HG03521 (cell line): Measurements from ENCODE around the gene PLXNA4.
"Not testable (repeated sequence)": the region's sequence is repeated elsewhere in the genome, so short reads cannot be mapped to it uniquely, and the experiment has no call there.

Experiments used
- ATAC-seq: cut with Tn5 transposase; IDR thresholded peaks from one replicate; pipeline ENCODE4 v1.9.1; 2021; ENCODE audit warnings: mild to moderate bottlenecking, moderate library complexity; ENCODE audit not compliant: unreplicated experiment

The PLXNA4 gene

GRCh38 chr7:132187869-132188789 is 388.1 kb downstream of the PLXNA4 start:
- no peak for ATAC-seq

- no peak for ATAC-seq
Measured at GRCh38 chr7:132187391-132187790, 388.9 kb downstream of the PLXNA4 start.

GRCh38 chr7:132185150-132185549 is 391.1 kb downstream of the PLXNA4 start:
- no peak for ATAC-seq

GRCh38 chr7:132183781-132184380 is 392.4 kb downstream of the PLXNA4 start:
- ATAC-seq: no peak

GRCh38 chr7:132182992-132183391 is 393.3 kb downstream of the PLXNA4 start:
- no peak for ATAC-seq

GRCh38 chr7:132181946-132182685 is 394.2 kb downstream of the PLXNA4 start:
- ATAC-seq: no peak

- no peak for ATAC-seq
Measured at GRCh38 chr7:132181371-132181770, 394.9 kb downstream of the PLXNA4 start.

GRCh38 chr7:132180481-132180880 is 395.8 kb downstream of the PLXNA4 start:
- no peak for ATAC-seq

- ATAC-seq: no peak
Measured at GRCh38 chr7:132179681-132180080, 396.6 kb downstream of the PLXNA4 start.

GRCh38 chr7:132179080-132179430 is 397.2 kb downstream of the PLXNA4 start:
- no peak for ATAC-seq

- ATAC-seq: not testable (repeated sequence)
Measured at GRCh38 chr7:132178402-132179079, 397.7 kb downstream of the PLXNA4 start.

- no peak for ATAC-seq
Measured at GRCh38 chr7:132177708-132178401, 398.4 kb downstream of the PLXNA4 start.

GRCh38 chr7:132176719-132177118 is 399.6 kb downstream of the PLXNA4 start:
- ATAC-seq: no peak

- ATAC-seq: no peak
Measured at GRCh38 chr7:132171130-132171576, 405.1 kb downstream of the PLXNA4 start.

GRCh38 chr7:132169730-132170129 is 406.5 kb downstream of the PLXNA4 start:
- no peak for ATAC-seq

GRCh38 chr7:132168239-132168638 is 408.0 kb downstream of the PLXNA4 start:
- no peak for ATAC-seq

- ATAC-seq: not testable (repeated sequence)
Measured at GRCh38 chr7:132165695-132166094, 410.6 kb downstream of the PLXNA4 start.

GRCh38 chr7:132164558-132165125 is 411.6 kb downstream of the PLXNA4 start:
- ATAC-seq: no peak

- no peak for ATAC-seq
Measured at GRCh38 chr7:132162556-132163144, 413.6 kb downstream of the PLXNA4 start.

- no peak for ATAC-seq
Measured at GRCh38 chr7:132161976-132162375, 414.3 kb downstream of the PLXNA4 start.
